ENCODE results near the gene CRACR2B. TPM values are rescaled to one million over a fixed set of nuclear protein-coding genes. Genes with fewer than 3 reads are reported as not detected.

The CRACR2B gene
- total and polyA plus RNA-seq, 2 of the 8 experiments (the other 6 are each of a cell fraction or from before 2014, with no cell fraction given) = 18.2 to 26.4 TPM

GRCh38 chr11:815675-816432 is 11.9 kb upstream of the CRACR2B start:
- Histone ChIP-seq H2BK15ac (ENCODE audit: low read length) (no peak overlapping the region), H3K4me1 (replicated peaks in 1 of 4; ENCODE audit: control insufficient read depth in 3 of 4, insufficient read depth in 4 of 4, low read length in 3 of 4) (peaks cover 3 to 19% (median 10%) of the 10 kb centered on the region in 4 experiments; a peak in 6 of 7 replicates), H3K9ac (replicated peaks in 1 of 4; ENCODE audit: extremely low read depth in 1 of 4, low read depth in 3 of 4, low read length in 3 of 4) (no peak overlapping the region), H3K4me2 (ENCODE audit: insufficient read depth in 1 of 2, low read depth in 2 of 2, low read length in 2 of 2) (no peak overlapping the region), H2BK20ac (ENCODE audit: low read length) (no peak overlapping the region), H3K9me3 (ENCODE audit: insufficient read depth in 2 of 2, low read depth in 1 of 2, low read length in 1 of 2) (no peaks in the 10 kb centered on the region), H3K23ac (ENCODE audit: insufficient read length) (no peak overlapping the region), H3K56ac (replicated peaks; ENCODE audit: insufficient read length, low read depth, low read length) (no peak overlapping the region), H3K36me3 (ENCODE audit: control insufficient read depth in 2 of 4, insufficient read depth in 4 of 4, low read length in 3 of 4) (peaks cover 16 to 28% (median 25%) of the 10 kb centered on the region in 4 experiments), H3K79me1 (ENCODE audit: low read depth, low read length) (peaks cover under 1% of the 10 kb centered on the region), H2AFZ (ENCODE audit: low read length) (no peak overlapping the region), H2BK12ac (ENCODE audit: low read depth, low read length) (no peak overlapping the region; the same call in 1 of the 2 replicates), H2AK5ac (ENCODE audit: low read depth, low read length) (no peak overlapping the region), H4K20me1 (replicated peaks in 1 of 2; ENCODE audit: control insufficient read depth in 1 of 2, insufficient read depth in 2 of 2, low read length in 2 of 2) (peaks cover 10 to 23% of the 10 kb centered on the region in 2 experiments), H4K8ac (ENCODE audit: extremely low read depth, insufficient read depth, low read length) (no peak overlapping the region), H3K23me2 (ENCODE audit: low read depth, low read length) (peaks cover 8% of the 10 kb centered on the region; the same call in 1 of the 2 replicates), H3K14ac (ENCODE audit: insufficient read length) (no peak overlapping the region), H3K27ac (ENCODE audit: low read depth, low read length) (no peak overlapping the region), H4K5ac (ENCODE audit: insufficient read length, low read depth, low read length) (no peak overlapping the region), H2BK5ac (ENCODE audit: low read depth, low read length) (0 out of 2 replicates have a peak overlapping the region, but pooled peaks have one; percentile 2), H2BK120ac (replicated peaks; ENCODE audit: low read depth, low read length) (no peak overlapping the region), H3K18ac (ENCODE audit: extremely low read depth, low read length) (no peak overlapping the region), H3K79me2 (ENCODE audit: control insufficient read depth in 1 of 2, insufficient read depth in 2 of 2, low read length in 2 of 2) (peaks cover 0 to 20% of the 10 kb centered on the region in 2 experiments; a peak in 2 of 4 replicates), H3K27me3 (replicated peaks in 1 of 4; ENCODE audit: control insufficient read depth in 3 of 4, extremely low read depth in 1 of 4, insufficient read depth in 3 of 4, low read length in 3 of 4) (no peaks in the 10 kb centered on the region; a peak in 2 of 7 replicates), H3K4ac (replicated peaks; ENCODE audit: insufficient read length, low read depth, low read length) (no peak overlapping the region), H3K4me3 (ENCODE audit: extremely low read depth in 1 of 4, insufficient read depth in 2 of 4, low read depth in 3 of 4, low read length in 4 of 4) (no peak overlapping the region), H4K91ac (replicated peaks; ENCODE audit: insufficient read length, low read length) (no peak overlapping the region)
- no peak for FAIRE-seq
- CTCF ChIA-PET (ENCODE audit: partially characterized antibody) = interaction anchor here (0.9 to 1.4 kb wide), 4 partner anchors 11 to 22 kb away, joined by 3 to 5 read pairs (median 4); partner anchors contain the start of gene PIDD1
- TF ChIP-seq POLR2AphosphoS5 (IDR thresholded peaks at IDR 0.05; ENCODE audit: low read depth, low read length) (peak; percentile 54; the same call in 1 of the 2 replicates), POU5F1 (IDR thresholded peaks at IDR 0.05; ENCODE audit: low read depth, low read length) (no peak), GABPA (IDR thresholded peaks at IDR 0.05; ENCODE audit: borderline replicate concordance, insufficient read depth, low read length) (no peak), PHF8 (conservative IDR thresholded peaks at IDR 0.05; ENCODE audit: low read depth, low read length) (no peak), RAD21 (IDR thresholded peaks at IDR 0.05 in 1 of 2, conservative IDR thresholded peaks at IDR 0.05 in 1 of 2; ENCODE audit: low read depth in 2 of 2, low read length in 2 of 2) (no peak), POLR2A (IDR thresholded peaks at IDR 0.05; ENCODE audit: control extremely low read depth in 1 of 2, low read depth in 2 of 2, low read length in 2 of 2) (peak in 1 of 2 experiments; percentile 33; a peak in 1 of 3 replicates)
- WGBS, 2 experiments (ENCODE audit: extremely low coverage in 1 of 2, insufficient coverage in 1 of 2, insufficient read length in 1 of 2, insufficient replicate concordance in 2 of 2, low coverage in 1 of 2, low lambda C conversion rate in 2 of 2, missing lambda C conversion rate in 1 of 2) = 88% methylated on average over 11 of the region's 11 CpGs; no CpG with 5 or more reads in 1 of the 2 experiments
- POLR2A ChIA-PET (ENCODE audit: partially characterized antibody) = interaction anchor here (1.7 to 53.0 kb wide), 3 partner anchors 5 to 72 kb away, joined by 4 to 1917 read pairs (median 1917); partner anchors contain the start of genes CD151, CEND1, CRACR2B and PIDD1
- DNase-seq (ENCODE audit: low read depth in 1 of 2, low spot score in 2 of 2) = no peak

Data from H1 (cell line).